Jurkat, Clone E6-1 (cell line): ENCODE results near the gene UPF2.
A peak's percentile ranks its signal among the peaks of the same experiment; 100 is the strongest.

Experiments
- DNase-seq: peaks from one replicate; pipeline ENCODE4 v3.0.0-alpha.2; 2011; ENCODE audit warnings: low read depth, low spot score
- H3K4me3 ChIP-seq: 2 replicates; pipeline ENCODE4 v1.5.1; 2011; ENCODE audit warnings: mild to moderate bottlenecking, low read length, control low read depth, moderate library complexity

UPF2 gene

GRCh38 chr10:11913079-11913641 is 129.4 kb downstream of the UPF2 start:
- no peak overlapping the region for H3K4me3 ChIP-seq
- no peak for DNase-seq

GRCh38 chr10:11910102-11910501 is 132.5 kb downstream of the UPF2 start:
- H3K4me3 ChIP-seq, result no peak overlapping the region
- no peak for DNase-seq

GRCh38 chr10:11909618-11910017 is 133.0 kb downstream of the UPF2 start:
- no peak overlapping the region for H3K4me3 ChIP-seq
- DNase-seq, result no peak

DNA sequence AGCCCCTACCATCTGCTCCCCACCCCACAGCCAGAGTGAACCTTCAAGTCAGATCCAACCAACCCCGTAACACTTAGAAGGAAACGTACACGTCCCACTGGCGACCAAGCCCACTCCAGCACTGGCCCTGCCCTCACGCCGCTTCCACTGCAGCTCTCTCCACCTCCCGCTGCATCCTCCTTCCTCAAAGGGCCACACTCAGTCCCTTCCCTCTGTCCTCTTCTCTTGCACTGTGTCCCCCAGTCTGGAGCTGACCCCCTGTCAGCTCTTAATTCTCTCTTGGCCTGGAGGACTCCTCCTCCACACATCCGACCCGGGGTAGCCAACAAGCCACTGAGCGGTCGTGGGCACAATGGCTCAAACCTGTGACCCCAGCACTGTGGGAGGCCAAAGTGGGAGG is 133.6 kb downstream of the UPF2 start:
- no peak overlapping the region for H3K4me3 ChIP-seq
- no peak for DNase-seq

GRCh38 chr10:11908536-11908935 is 134.1 kb downstream of the UPF2 start:
- no peak overlapping the region for H3K4me3 ChIP-seq
- DNase-seq, result no peak

GRCh38 chr10:11907914-11908313 is 134.7 kb downstream of the UPF2 start:
- DNase-seq, result no peak
- no peak overlapping the region for H3K4me3 ChIP-seq

GRCh38 chr10:11906714-11907113 is 135.9 kb downstream of the UPF2 start:
- no peak overlapping the region for H3K4me3 ChIP-seq
- no peak for DNase-seq

DNA sequence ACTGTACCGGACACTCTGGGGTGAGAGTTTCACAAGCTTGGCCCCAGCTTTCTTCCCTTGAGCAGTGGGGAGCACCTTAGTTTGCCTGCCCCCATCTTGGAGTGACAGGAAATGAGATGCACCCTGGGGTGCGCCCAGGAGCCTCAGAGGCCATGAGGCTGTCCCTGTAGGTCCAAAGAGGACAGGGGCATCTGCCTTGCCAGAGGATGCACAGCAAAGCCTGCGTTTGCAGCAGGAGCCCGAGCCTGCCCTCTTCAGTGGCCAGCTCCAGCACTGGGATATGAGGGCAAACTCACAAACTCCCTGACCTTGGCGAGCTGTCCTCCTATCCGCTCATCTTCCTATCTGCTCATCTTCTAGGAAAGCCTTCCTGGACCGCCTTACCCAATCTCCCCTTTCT is 140.0 kb downstream of the UPF2 start:
- no peak overlapping the region for H3K4me3 ChIP-seq
- DNase-seq, result no peak

GRCh38 chr10:11901833-11902475 is 140.7 kb downstream of the UPF2 start:
- H3K4me3 ChIP-seq, result no peak overlapping the region
- no peak for DNase-seq

DNA sequence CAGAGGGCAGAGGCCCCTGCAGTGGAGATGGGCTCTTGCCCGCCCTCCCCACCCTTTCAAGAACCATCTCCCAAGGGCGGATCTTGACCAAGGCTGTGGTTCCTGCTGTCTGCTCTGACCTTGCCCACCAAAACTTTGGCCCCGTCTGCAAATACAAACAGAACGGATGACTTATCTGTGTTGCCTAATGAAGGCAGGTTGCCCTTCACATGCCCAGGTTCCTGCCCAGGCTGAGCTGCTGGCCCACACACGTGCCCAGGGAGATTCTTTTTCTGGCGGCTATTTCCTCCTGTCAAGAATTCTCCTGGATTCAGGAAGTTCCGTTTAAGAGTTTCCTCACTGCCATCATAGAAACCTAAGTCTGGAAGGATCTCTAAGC is 141.2 kb downstream of the UPF2 start:
- H3K4me3 ChIP-seq, result no peak overlapping the region
- DNase-seq, result no peak

DNA sequence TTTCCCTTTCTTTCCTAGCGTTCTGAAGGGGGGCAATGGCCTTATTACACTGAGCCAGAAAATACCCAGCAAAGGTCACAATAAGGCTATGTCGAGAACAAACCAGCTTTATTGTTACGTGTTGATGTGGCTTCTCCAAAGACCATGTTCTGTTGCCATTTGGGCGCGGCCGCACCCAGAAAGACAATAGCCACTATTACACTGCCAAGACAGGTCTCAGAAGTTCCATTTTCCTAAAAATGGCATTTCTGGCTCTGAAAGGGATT is 141.6 kb downstream of the UPF2 start:
- H3K4me3 ChIP-seq, result no peak overlapping the region
- DNase-seq, result no peak

DNA sequence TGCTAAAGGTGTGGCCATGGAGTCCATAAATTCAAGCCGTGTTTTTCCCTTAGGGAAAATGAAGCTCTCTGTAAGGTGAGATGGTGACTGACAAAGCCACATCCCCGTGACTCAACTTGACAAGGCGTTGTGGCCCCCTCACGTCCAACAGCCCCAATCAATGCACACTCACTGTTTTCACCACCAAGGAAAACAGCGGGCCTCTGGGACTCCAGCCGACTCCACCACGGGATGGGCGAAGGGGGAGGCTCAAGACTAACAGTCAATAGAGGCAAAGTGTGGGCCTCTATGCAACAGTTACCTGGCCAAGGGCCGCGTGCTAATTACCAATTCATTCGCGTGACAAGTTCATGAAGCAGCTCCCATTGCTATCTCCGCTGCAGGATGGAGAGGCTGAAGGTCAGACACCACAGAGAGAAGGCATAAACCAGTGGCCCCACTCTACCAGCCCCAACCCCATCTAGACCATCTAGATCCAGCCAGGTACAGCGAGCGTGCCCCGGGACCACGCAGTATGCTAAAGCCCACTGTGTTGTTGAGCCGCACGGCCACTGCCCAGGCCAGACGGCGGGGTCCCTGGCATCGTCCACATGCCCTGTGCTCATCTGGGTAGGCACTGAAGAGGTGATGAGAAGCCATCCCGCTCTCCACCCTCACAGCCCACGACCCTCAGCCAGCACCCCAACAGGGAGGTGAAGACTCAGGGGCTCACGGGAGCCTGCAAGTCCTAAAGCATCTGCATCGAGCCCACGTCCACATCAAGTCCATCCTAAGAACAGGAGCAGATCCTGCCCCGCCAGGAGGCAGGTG is 143.3 kb downstream of the UPF2 start:
- no peak for DNase-seq

DNA sequence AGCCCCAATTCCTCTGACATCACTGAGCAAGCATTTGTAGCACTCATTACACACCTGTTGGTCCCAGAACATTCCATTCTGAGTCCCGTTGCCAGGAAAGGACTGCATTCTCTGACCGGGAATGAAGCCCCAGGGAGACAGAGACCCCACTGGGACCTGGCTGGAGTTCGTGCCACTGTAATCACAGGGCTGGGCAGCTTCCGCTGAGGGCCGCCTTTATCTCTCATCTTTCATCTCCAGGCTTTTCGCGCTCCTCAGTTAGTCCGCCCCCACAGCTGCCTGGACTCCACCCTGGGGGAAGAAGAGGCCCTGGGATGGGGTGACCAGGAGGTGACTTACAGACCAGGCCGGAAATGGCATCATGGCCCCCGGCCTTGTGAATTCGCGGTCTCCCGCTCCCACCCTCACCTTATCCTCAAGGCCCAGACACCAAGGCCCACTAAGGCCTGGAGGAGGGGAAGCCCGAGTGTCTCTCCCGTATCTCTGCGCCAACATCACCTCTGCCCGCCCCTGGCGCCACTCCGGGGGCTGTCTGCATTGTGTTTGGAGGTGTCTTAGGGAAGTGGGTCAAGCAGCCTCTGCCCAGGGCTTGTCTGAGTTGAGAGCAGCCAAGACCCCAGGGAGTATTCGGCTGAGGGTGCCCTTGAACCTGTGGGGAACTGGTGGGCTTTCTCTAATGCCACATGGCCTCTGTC is 144.1 kb downstream of the UPF2 start:
- H3K4me3 ChIP-seq, result no peak overlapping the region

More for the DNA sequence above, 143.3 kb downstream of the UPF2 start:
- no peak overlapping the region for H3K4me3 ChIP-seq

GRCh38 chr10:11898033-11898371 is 144.6 kb downstream of the UPF2 start:
- no peak overlapping the region for H3K4me3 ChIP-seq
- DNase-seq, result no peak

More for the DNA sequence above, 144.1 kb downstream of the UPF2 start:
- DNase-seq, result no peak

GRCh38 chr10:11896549-11897200 is 145.9 kb downstream of the UPF2 start:
- peak; percentile 39 for DNase-seq
- no peak overlapping the region for H3K4me3 ChIP-seq

DNA sequence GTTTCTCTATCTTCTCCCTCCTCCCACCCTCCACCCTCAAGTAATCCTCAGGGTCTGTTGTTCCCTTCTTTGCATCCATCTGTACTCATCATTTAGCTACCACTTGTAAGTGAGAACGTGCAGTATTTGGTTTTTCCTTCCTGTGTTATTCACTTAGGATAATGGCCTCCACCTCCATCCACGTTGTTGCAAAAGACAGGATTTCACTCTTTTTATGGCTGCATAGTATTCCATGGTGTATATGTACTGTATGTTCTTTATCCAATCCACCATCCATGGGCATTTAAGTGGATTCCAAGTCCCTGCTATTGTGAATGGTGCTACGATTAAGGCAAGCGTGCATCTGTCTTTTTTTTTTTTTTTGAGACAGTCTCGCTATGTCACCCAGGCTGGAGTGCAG is 147.0 kb downstream of the UPF2 start:
- DNase-seq, result no peak
- no peak overlapping the region for H3K4me3 ChIP-seq

GRCh38 chr10:11895108-11895466 is 147.5 kb downstream of the UPF2 start:
- no peak overlapping the region for H3K4me3 ChIP-seq
- no peak for DNase-seq

DNA sequence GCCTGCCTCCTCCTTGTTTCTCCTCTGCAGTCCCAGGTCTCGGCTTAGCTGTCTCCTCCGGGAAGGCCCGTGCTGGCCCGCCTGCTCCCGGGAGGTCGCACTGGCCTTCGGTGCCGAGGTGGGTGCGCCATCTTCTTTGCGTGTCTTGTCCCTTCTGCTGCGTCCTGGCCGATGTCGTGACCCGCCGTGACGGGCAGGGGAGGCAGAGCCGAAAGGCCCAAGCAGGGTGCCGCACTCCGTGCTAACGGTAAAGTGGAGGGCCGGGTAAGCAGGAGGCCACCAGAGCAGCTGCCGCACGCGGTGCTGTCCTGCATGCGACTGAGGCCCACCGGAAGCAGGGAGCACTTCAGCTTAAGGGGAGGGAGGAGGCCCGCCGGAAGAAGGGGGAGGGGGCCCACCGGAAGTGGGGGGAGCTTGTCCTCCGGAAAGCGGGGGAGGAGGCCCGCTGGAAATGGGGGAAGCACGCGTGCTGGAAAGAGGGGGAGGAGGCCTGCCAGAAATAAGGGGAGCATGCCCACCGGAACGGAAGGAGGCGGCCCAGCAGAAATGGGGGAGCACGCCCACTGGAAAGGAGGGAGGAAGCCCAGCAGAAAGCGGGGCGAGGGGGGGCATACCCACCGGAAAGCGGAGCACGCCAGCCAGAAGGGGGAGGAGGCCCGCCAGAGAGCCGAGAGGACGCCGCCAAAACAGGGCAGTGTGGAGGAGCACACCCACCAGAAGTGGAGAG is 148.1 kb downstream of the UPF2 start:
- DNase-seq, result no peak
- no peak overlapping the region for H3K4me3 ChIP-seq

DNA sequence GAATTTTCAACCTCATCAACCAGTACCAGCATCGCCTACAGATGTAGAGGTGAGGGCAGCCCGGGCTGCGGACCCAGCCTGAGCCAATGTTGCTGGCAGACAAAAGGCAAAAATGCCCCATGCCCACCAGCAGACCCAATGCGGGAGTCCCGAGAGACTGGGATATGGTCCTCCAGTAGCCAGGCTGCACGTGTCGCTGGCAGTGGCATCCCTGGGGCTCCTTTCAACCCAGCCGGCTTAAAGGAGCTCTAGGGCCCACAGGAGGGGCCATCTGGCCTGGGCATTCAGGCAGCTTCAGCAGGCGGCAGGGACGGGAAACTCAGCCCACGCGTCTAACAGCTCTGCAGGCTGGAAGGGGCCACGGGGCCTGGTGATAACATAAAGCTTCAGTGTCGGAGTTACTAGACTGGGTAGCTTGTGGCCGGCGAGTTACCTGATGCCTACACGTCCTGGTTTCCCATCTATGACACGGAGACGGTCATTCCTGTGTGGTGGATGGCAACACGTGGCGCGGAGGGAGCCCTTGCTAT is 148.8 kb downstream of the UPF2 start:
- H3K4me3 ChIP-seq, result no peak overlapping the region
- no peak for DNase-seq
